HG02885 (cell line): Measurements from ENCODE around the gene C18orf32.
"Not testable (repeated sequence)": the region's sequence is repeated elsewhere in the genome, so short reads cannot be mapped to it uniquely, and the experiment has no call there.

Source experiments
- ATAC-seq: cut with Tn5 transposase; IDR thresholded peaks from one replicate; pipeline ENCODE4 v1.9.1; 2021; ENCODE audit warnings: mild to moderate bottlenecking; ENCODE audit not compliant: unreplicated experiment, poor library complexity

Gene C18orf32

GRCh38 chr18:49486953-49487710 is at the start of gene C18orf32:
Gene C18orf32 (minus strand): TSS chr18:49487234. CDS start chr18:49483748, 3,486 bp downstream.
- peak; percentile 95 for ATAC-seq

- no peak for ATAC-seq
These were observed 48.0 kb upstream of the C18orf32 start for GRCh38 chr18:49534846-49535601.

- no peak for ATAC-seq
These were observed 44.7 kb upstream of the C18orf32 start for GRCh38 chr18:49531678-49532153.

- no peak for ATAC-seq
These were observed 42.6 kb upstream of the C18orf32 start for GRCh38 chr18:49529596-49529995.

GRCh38 chr18:49527631-49528327 is 40.7 kb upstream of the C18orf32 start:
- no peak for ATAC-seq

GRCh38 chr18:49525981-49526380 is 38.9 kb upstream of the C18orf32 start:
- no peak for ATAC-seq

- ATAC-seq: no peak
These were observed 37.9 kb upstream of the C18orf32 start for GRCh38 chr18:49524951-49525350.

- no peak for ATAC-seq
These were observed 37.3 kb upstream of the C18orf32 start for GRCh38 chr18:49524349-49524748.

- not testable (repeated sequence) for ATAC-seq
These were observed 36.6 kb upstream of the C18orf32 start for GRCh38 chr18:49523580-49524093.

GRCh38 chr18:49521216-49521835 is 34.3 kb upstream of the C18orf32 start:
- no peak for ATAC-seq

GRCh38 chr18:49520661-49521145 is 33.7 kb upstream of the C18orf32 start:
- no peak for ATAC-seq

GRCh38 chr18:49519101-49519971 is 32.3 kb upstream of the C18orf32 start:
- no peak for ATAC-seq

GRCh38 chr18:49517483-49517882 is 30.4 kb upstream of the C18orf32 start:
- no peak for ATAC-seq

GRCh38 chr18:49515516-49515915 is 28.5 kb upstream of the C18orf32 start:
- no peak for ATAC-seq

GRCh38 chr18:49515003-49515402 is 28.0 kb upstream of the C18orf32 start:
- ATAC-seq: not testable (repeated sequence)

GRCh38 chr18:49514577-49514976 is 27.5 kb upstream of the C18orf32 start:
- no peak for ATAC-seq

GRCh38 chr18:49512876-49513275 is 25.8 kb upstream of the C18orf32 start:
- not testable (repeated sequence) for ATAC-seq

- no peak for ATAC-seq
These were observed 23.5 kb upstream of the C18orf32 start for GRCh38 chr18:49510393-49511115.
